Erythroblast (primary cell): ENCODE measurements around the gene TSNAXIP1.

Experiments used
- GATA1 ChIP-seq: IDR thresholded peaks from 2 replicates; pipeline ENCODE4 v1.6.1; 2011; ENCODE audit warnings: low read depth, mild to moderate bottlenecking, control low read depth, low read length, moderate library complexity
- POLR2A ChIP-seq: IDR thresholded peaks from 2 replicates; pipeline ENCODE4 v1.6.1; 2011; ENCODE audit warnings: mild to moderate bottlenecking, low read length

DNA sequence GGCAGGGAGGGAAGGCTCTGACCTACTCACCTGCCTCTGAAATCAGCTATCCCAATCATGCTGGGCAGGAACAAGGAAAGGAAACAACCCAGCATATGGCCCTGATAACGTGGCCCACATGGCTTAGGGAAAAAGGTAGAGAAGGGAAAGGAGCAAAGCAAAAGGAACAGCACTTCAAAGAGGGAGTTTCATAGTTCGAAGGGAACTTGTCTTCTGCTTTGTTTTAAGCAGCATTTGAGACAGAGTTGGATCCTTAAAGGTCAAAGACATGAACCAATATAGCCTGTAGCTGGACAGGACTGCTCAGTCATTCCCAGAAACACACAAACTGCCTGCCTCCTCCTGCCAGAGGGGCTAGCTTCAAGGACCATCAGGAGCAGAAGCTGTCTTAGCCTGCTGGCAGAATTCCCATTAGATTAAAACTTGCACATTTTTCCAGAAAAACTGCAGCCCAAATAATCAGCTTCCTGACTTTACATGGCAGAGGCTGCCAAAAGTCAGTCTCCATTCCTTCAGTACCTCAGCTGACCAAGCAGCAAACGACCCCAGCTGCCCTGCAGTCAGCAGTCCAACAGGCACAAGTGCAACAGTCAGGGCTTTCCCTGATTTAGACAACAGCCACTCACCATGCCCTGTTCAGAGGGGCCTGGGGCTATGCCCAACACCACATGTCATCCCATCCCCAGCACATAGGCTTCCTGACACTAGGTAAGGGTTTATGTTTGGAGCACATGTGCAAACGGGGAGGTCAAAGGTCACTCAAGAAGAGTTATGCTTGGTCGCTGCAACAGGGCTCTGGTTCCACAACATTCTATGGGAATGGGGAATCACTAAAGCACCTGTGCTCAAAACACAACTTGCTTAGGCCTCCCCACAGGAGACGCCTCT is 32.9 kb upstream of the TSNAXIP1 start:
- TF ChIP-seq POLR2A (no peak), GATA1 (no peak)
